K562 (cell line): ENCODE data around the gene NSMCE1.

Experiments
- CTCF ChIP-seq, 3 experiments: IDR thresholded peaks in 2 of 3; conservative IDR thresholded peaks in 1 of 3; 2 replicates each; pipeline ENCODE4 v1.5.1; 2011 to 2012; ENCODE audit warnings: low read length in 3 of 3, mild to moderate bottlenecking in 3 of 3, control low read depth in 2 of 3, improper control_type of control experiment in 1 of 3, inconsistent platforms in 1 of 3, low read depth in 1 of 3, mixed read lengths in 1 of 3, moderate library complexity in 1 of 3; ENCODE audit not compliant: insufficient read depth in 2 of 3
- ESRRA ChIP-seq: fragments of 450-650 bp; IDR thresholded peaks from 2 replicates; pipeline ENCODE4 v1.6.1; 2014; ENCODE audit warnings: low read depth, mild to moderate bottlenecking, moderate library complexity, borderline replicate concordance
- HIVEP1 ChIP-seq: fragments of 250-450 bp; sonication (Bioruptor Pico); IDR thresholded peaks from 2 replicates; pipeline ENCODE4 v1.4.0; 2020; ENCODE audit warnings: mild to moderate bottlenecking
- KLF13 ChIP-seq: fragments of 450-650 bp; IDR thresholded peaks from 2 replicates; pipeline ENCODE4 v1.6.1; 2016; ENCODE audit warnings: missing genetic modification characterization, low read depth, mild to moderate bottlenecking, missing compliant biosample characterization, moderate library complexity, borderline replicate concordance
- POLR2A ChIP-seq: fragments of 450-650 bp; conservative IDR thresholded peaks from 2 replicates; pipeline ENCODE4 v1.6.1; 2016
- SAFB2 ChIP-seq: fragments of 200-400 bp; formaldehyde crosslinking; IDR thresholded peaks from 2 replicates; pipeline ENCODE4 v1.6.1; 2018; ENCODE audit warnings: borderline replicate concordance, low read length, low read depth, moderate library complexity; ENCODE audit not compliant: severe bottlenecking
- SIN3A ChIP-seq, 2 experiments: fragments of 150-350 bp in 1 of 2; IDR thresholded peaks; 2 replicates each; pipeline ENCODE4 v1.6.1; 2011 to 2016; ENCODE audit warnings: borderline replicate concordance in 2 of 2, low read depth in 2 of 2, low read length in 2 of 2, mild to moderate bottlenecking in 2 of 2, moderate library complexity in 2 of 2; ENCODE audit not compliant: control insufficient read depth in 1 of 2
- TBL1XR1 ChIP-seq, 2 experiments: IDR thresholded peaks; 2 replicates each; pipeline ENCODE4 v1.6.1; 2012; ENCODE audit warnings: improper control_type of control experiment in 2 of 2, low read length in 2 of 2, mild to moderate bottlenecking in 1 of 2
- ZNF384 ChIP-seq: IDR thresholded peaks from 2 replicates; pipeline ENCODE4 v1.6.1; 2012; ENCODE audit warnings: low read depth, low read length, improper control_type of control experiment
- ZNF41 ChIP-seq: fragments of 250-450 bp; sonication (Bioruptor Pico); conservative IDR thresholded peaks from 2 replicates; pipeline ENCODE4 v1.4.0; 2020; ENCODE audit warnings: mild to moderate bottlenecking
- ZNF639 ChIP-seq, 2 experiments: fragments of 200-800 bp in 1 of 2; sonication (Bioruptor generic) in 1 of 2; sonication (generic) in 1 of 2; formaldehyde crosslinking in 1 of 2; IDR thresholded peaks in 1 of 2; conservative IDR thresholded peaks in 1 of 2; 2 replicates each; pipeline versions ENCODE4 v1.5.0 to v1.6.1; 2016 to 2020; ENCODE audit warnings: missing compliant biosample characterization in 1 of 2, missing genetic modification characterization in 1 of 2, missing genetic modification reagents in 1 of 2
- ZNF707 ChIP-seq: fragments of 250-450 bp; sonication (Bioruptor Pico); conservative IDR thresholded peaks from 2 replicates; pipeline ENCODE4 v1.8.0; 2022; ENCODE audit warnings: inconsistent platforms, mild to moderate bottlenecking, moderate library complexity

DNA sequence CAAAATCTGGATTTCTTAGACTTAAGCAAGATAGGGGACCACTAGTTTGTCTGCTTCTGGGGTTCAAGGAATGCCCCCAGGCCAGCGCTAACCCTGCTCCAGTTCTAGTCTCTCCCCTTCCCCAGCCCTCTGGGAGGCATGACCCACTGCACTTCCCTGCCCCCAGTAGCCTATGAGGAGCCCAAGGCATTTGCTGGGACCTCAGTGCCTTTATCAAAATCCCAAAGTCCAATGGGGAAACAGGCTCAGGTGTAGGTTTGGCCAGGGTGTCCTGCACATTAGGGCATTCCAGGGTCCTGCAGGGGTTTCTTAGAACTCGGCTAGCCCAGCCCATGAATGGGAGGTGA, 46.4 kb upstream of the NSMCE1 start:
- no peak for TF ChIP-seq POLR2A
- TF ChIP-seq KLF13 (tag), result no peak
- TF ChIP-seq ESRRA, result no peak
- no peak for TF ChIP-seq SIN3A (IDR thresholded peaks at IDR 0.05; ENCODE audit: borderline replicate concordance in 2 of 2, control insufficient read depth in 1 of 2, low read depth in 2 of 2, low read length in 2 of 2)
- no peak for TF ChIP-seq HIVEP1 (CRISPR knock-in tag)
- no peak for TF ChIP-seq CTCF (IDR thresholded peaks at IDR 0.05 in 2 of 3, conservative IDR thresholded peaks at IDR 0.05 in 1 of 3; ENCODE audit: insufficient read depth in 2 of 3, low read depth in 1 of 3, low read length in 3 of 3)
- TF ChIP-seq ZNF707, result no peak
- TF ChIP-seq SAFB2, result no peak
- TF ChIP-seq TBL1XR1 (IDR thresholded peaks at IDR 0.05; ENCODE audit: low read length in 2 of 2), result no peak
- no peak for TF ChIP-seq ZNF384
- TF ChIP-seq ZNF639 (CRISPR knock-in tag; conservative IDR thresholded peaks at IDR 0.05 in 1 of 2, IDR thresholded peaks at IDR 0.05 in 1 of 2), result no peak
- no peak for TF ChIP-seq ZNF41 (CRISPR knock-in tag)
